Right lobe of liver (tissue), 4 donors: Measurements from ENCODE around the gene INSRR.

Experiments used
- POLR2A ChIP-seq: fragments of 450-650 bp; IDR thresholded peaks from one replicate; pipeline ENCODE4 v1.6.1; 2017; ENCODE audit warnings: antibody characterized with exemption, mild to moderate bottlenecking
- TF ChIP-seq, protein P1 (sequence below), 4 donors: fragments of 200-600 bp in 3 of 4; fragments of 450-650 bp in 1 of 4; IDR thresholded peaks; one replicate each; pipeline versions ENCODE4 v1.5.1 to v1.8.0; 2016 to 2022; ENCODE audit warnings: antibody characterized with exemption in 4 of 4, mild to moderate bottlenecking in 2 of 4
- donor health status: DM: no; HTN: no; CAD: no.
- donor health status: DM: no; HTN: no; CAD: no.
- donor health status: DM: no; HTN: yes; CAD: no.

DNA sequence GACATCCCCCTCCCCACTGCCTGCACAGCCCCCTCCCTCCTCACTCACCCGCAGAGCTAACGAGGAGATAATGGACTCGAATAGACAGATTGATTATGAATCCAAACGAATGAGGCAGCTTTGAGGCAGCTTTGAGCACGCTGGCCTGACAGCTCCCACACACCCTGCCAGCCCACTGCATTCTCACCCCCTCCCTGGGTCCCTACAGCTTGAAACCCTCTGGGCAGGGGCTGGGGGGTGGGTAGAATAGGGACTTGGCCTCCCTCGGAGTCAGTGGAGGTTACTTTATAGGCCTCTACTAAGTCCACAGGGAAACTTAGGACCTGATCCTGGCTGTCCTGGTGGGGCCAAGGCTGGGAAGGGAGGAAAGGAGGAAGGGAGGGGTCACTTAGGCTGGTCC, 3.7 kb upstream of the INSRR start:
- TF ChIP-seq, protein P1, sequence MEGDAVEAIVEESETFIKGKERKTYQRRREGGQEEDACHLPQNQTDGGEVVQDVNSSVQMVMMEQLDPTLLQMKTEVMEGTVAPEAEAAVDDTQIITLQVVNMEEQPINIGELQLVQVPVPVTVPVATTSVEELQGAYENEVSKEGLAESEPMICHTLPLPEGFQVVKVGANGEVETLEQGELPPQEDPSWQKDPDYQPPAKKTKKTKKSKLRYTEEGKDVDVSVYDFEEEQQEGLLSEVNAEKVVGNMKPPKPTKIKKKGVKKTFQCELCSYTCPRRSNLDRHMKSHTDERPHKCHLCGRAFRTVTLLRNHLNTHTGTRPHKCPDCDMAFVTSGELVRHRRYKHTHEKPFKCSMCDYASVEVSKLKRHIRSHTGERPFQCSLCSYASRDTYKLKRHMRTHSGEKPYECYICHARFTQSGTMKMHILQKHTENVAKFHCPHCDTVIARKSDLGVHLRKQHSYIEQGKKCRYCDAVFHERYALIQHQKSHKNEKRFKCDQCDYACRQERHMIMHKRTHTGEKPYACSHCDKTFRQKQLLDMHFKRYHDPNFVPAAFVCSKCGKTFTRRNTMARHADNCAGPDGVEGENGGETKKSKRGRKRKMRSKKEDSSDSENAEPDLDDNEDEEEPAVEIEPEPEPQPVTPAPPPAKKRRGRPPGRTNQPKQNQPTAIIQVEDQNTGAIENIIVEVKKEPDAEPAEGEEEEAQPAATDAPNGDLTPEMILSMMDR (IDR thresholded peaks at IDR 0.05), result no peak
- TF ChIP-seq POLR2A, result no peak
